ENCODE results near the gene ARHGAP15.

- TF ChIP-seq POLR2A (IDR thresholded peaks at IDR 0.05) = no peak
- TF ChIP-seq, protein P1, sequence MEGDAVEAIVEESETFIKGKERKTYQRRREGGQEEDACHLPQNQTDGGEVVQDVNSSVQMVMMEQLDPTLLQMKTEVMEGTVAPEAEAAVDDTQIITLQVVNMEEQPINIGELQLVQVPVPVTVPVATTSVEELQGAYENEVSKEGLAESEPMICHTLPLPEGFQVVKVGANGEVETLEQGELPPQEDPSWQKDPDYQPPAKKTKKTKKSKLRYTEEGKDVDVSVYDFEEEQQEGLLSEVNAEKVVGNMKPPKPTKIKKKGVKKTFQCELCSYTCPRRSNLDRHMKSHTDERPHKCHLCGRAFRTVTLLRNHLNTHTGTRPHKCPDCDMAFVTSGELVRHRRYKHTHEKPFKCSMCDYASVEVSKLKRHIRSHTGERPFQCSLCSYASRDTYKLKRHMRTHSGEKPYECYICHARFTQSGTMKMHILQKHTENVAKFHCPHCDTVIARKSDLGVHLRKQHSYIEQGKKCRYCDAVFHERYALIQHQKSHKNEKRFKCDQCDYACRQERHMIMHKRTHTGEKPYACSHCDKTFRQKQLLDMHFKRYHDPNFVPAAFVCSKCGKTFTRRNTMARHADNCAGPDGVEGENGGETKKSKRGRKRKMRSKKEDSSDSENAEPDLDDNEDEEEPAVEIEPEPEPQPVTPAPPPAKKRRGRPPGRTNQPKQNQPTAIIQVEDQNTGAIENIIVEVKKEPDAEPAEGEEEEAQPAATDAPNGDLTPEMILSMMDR (IDR thresholded peaks at IDR 0.05) = no peak
Measured at GRCh38 chr2:143564419-143564818, 435.2 kb downstream of the ARHGAP15 start.
